Thyroid gland (tissue), 4 donors: ENCODE data around the gene HHATL. TPM values are rescaled to one million over a fixed set of nuclear protein-coding genes. Genes with fewer than 3 reads are reported as not detected.

Experiments used
- DNase-seq, 2 donors: peaks; one replicate each; pipeline ENCODE4 v3.0.0-alpha.2; 2019
- H3K27ac ChIP-seq, 3 donors: fragments of 200-600 bp; sonication (generic); 1 replicate in 2 of 3; 2 replicates in 1 of 3; pipeline ENCODE4 v1.5.1; 2016 to 2019; ENCODE audit warnings: mild to moderate bottlenecking in 1 of 3, moderate library complexity in 1 of 3
- H3K27me3 ChIP-seq: fragments of 200-600 bp; sonication (generic); one replicate; pipeline ENCODE4 v1.5.1; 2019
- H3K36me3 ChIP-seq, 2 donors: fragments of 200-600 bp; sonication (generic); one replicate each; pipeline ENCODE4 v1.5.1; 2016 to 2019
- H3K4me1 ChIP-seq, 2 donors: fragments of 200-600 bp; sonication (generic); one replicate each; pipeline ENCODE4 v1.5.1; 2017 to 2019
- H3K4me3 ChIP-seq, 3 donors: fragments of 200-600 bp; sonication (generic); replicated peaks in 1 of 3; 1 replicate in 2 of 3; 2 replicates in 1 of 3; pipeline ENCODE4 v1.5.1; 2016; ENCODE audit warnings: mild to moderate bottlenecking in 1 of 3
- H3K9me3 ChIP-seq: fragments of 200-600 bp; sonication (generic); one replicate; pipeline ENCODE4 v1.5.1; 2017
- POLR2A ChIP-seq, 2 donors: fragments of 450-650 bp; IDR thresholded peaks; one replicate each; pipeline ENCODE4 v1.6.1; 2017; ENCODE audit warnings: antibody characterized with exemption in 2 of 2, mild to moderate bottlenecking in 2 of 2, moderate library complexity in 1 of 2
- WGBS, 2 donors: methylation state at CpG; one replicate each; pipeline ENCODE4 v1.1.5; 2017; 5-methylcytosine and 5-hydroxymethylcytosine counted together
- intact Hi-C: fragments of 100-400 bp; cut with DNase I; formaldehyde crosslinking; loops from one replicate; pipeline ENCODE4 v1.15.1; 2023
- total RNA-seq, 4 donors: library from RNA; depleted of rRNA; stranded (reverse); fragments of >200 nt; gene quantifications; one replicate each; pipeline ENCODE4 v1.2.3, GENCODE V29; 2016
- TF ChIP-seq, protein P1 (sequence below), 6 experiments: fragments of 200-600 bp in 3 of 6; fragments of 450-650 bp in 3 of 6; sonication (generic) in 3 of 6; IDR thresholded peaks; one replicate each; pipeline ENCODE4 v1.5.1; 2016 to 2019; ENCODE audit warnings: antibody characterized with exemption in 6 of 6, mild to moderate bottlenecking in 2 of 6, inconsistent platforms in 1 of 6, moderate library complexity in 1 of 6

HHATL gene
- total RNA-seq, 4 donors from 2014 or later = 15.7 to 64.1 (median 32.4) TPM

- no peak overlapping the region for H3K4me3 ChIP-seq
- no peak for DNase-seq
- no peak for TF ChIP-seq POLR2A (IDR thresholded peaks at IDR 0.05)
- TF ChIP-seq, protein P1, sequence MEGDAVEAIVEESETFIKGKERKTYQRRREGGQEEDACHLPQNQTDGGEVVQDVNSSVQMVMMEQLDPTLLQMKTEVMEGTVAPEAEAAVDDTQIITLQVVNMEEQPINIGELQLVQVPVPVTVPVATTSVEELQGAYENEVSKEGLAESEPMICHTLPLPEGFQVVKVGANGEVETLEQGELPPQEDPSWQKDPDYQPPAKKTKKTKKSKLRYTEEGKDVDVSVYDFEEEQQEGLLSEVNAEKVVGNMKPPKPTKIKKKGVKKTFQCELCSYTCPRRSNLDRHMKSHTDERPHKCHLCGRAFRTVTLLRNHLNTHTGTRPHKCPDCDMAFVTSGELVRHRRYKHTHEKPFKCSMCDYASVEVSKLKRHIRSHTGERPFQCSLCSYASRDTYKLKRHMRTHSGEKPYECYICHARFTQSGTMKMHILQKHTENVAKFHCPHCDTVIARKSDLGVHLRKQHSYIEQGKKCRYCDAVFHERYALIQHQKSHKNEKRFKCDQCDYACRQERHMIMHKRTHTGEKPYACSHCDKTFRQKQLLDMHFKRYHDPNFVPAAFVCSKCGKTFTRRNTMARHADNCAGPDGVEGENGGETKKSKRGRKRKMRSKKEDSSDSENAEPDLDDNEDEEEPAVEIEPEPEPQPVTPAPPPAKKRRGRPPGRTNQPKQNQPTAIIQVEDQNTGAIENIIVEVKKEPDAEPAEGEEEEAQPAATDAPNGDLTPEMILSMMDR (IDR thresholded peaks at IDR 0.05) = no peak
- H3K4me1 ChIP-seq = peaks cover 0 to 1% of the 10 kb centered on the region in 2 donors
- H3K9me3 ChIP-seq = no peaks in the 10 kb centered on the region
- H3K27me3 ChIP-seq = no peaks in the 10 kb centered on the region
- no peak overlapping the region for H3K27ac ChIP-seq
- intact Hi-C loops = no loop called here
- 70 to 82% methylated on average over 8 to 10 of the region's 10 CpGs for WGBS, 2 donors
- no peaks in the 10 kb centered on the region for H3K36me3 ChIP-seq
Observed at GRCh38 chr3:42690766-42691680, 11.6 kb downstream of the HHATL start.

- H3K4me3 ChIP-seq = no peak overlapping the region
- H3K4me1 ChIP-seq = peaks cover 0 to 5% of the 10 kb centered on the region in 2 donors
- H3K9me3 ChIP-seq = no peaks in the 10 kb centered on the region
- no peak overlapping the region for H3K27ac ChIP-seq
- no peaks in the 10 kb centered on the region for H3K27me3 ChIP-seq
- 79 to 80% methylated on average over 7 of the region's 7 CpGs for WGBS, 2 donors
- no peak for DNase-seq
- TF ChIP-seq, protein P1 (IDR thresholded peaks at IDR 0.05) = no peak
- no peak for TF ChIP-seq POLR2A (IDR thresholded peaks at IDR 0.05)
- no peaks in the 10 kb centered on the region for H3K36me3 ChIP-seq
- intact Hi-C loops = no loop called here
Observed at GRCh38 chr3:42690191-42690590, 12.4 kb downstream of the HHATL start.

GRCh38 chr3:42689421-42690014, 13.1 kb downstream of the HHATL start:
- Histone ChIP-seq H3K4me1 (peaks cover 0 to 5% of the 10 kb centered on the region in 2 donors), H3K36me3 (no peaks in the 10 kb centered on the region), H3K27me3 (no peaks in the 10 kb centered on the region), H3K4me3 (no peak overlapping the region), H3K9me3 (no peaks in the 10 kb centered on the region), H3K27ac (no peak overlapping the region)
- no peak for DNase-seq
- 75 to 81% methylated on average over 9 of the region's 9 CpGs for WGBS, 2 donors
- TF ChIP-seq, protein P1 (IDR thresholded peaks at IDR 0.05) = no peak
- no peak for TF ChIP-seq POLR2A (IDR thresholded peaks at IDR 0.05)
- intact Hi-C loops = no loop called here

DNA sequence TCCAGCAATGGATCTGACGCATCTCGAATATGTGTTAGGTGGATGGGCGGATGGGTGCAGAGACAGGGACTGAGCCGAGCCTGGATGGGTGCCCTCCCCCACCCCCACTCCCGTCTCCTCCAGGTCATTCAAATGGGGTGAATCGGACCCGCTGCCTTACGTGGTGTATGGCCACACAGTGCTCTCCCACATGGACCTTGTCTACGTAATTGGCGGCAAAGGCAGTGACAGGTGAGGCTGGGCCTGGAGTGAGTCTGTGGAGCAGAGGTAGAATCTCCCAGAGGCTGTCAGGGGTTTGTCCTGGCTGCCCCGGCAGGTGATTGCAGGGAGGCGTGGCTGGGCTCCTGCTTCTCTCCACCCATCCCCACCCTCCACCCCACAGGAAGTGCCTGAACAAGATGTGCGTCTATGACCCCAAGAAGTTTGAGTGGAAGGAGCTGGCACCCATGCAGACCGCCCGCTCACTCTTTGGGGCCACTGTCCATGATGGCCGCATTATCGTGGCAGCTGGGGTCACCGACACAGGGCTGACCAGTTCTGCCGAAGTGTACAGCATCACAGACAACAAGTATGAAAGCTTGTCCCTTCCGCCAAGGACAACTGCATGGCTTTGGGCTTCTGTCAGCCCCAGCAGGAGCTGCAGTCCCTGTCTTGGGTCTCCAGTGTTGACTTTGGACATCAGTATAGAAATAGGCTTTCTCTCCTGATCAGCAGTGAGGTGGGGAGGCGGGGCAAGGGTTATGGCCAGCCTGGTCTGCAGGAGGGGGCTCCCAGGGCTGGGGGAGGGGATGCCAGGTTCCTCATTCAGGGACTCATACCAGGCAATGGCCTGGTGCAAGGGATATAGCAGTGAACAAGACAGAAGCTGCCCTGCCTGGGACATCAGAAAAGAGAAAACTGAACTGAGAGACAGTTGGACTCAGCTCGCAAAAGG, 13.8 kb downstream of the HHATL start:
- intact Hi-C loops = no loop called here
- Histone ChIP-seq H3K36me3 (no peaks in the 10 kb centered on the region), H3K27me3 (no peaks in the 10 kb centered on the region), H3K9me3 (no peaks in the 10 kb centered on the region), H3K27ac (no peak overlapping the region), H3K4me1 (peaks cover 0 to 5% of the 10 kb centered on the region in 2 donors), H3K4me3 (no peak overlapping the region)
- 90 to 91% methylated on average over 19 to 21 of the region's 22 CpGs for WGBS, 2 donors
- DNase-seq = no peak
- TF ChIP-seq, protein P1 (IDR thresholded peaks at IDR 0.05) = no peak
- no peak for TF ChIP-seq POLR2A (IDR thresholded peaks at IDR 0.05)
